WTC11 (cell line): ENCODE data around the gene MED9. TPM values are rescaled to one million over a fixed set of nuclear protein-coding genes. Genes with fewer than 3 reads are reported as not detected.

Experiments used
- ATAC-seq: fragments of 200-7000 bp; cut with Tn5 transposase; 2 replicates; pipeline ENCODE4 v1.10.0; 2021; ENCODE audit warnings: mild to moderate bottlenecking, moderate library complexity
- CTCF ChIA-PET: fragments of 300-600 bp; sonication (Branson Sonifier 250); formaldehyde crosslinking; loops from one replicate; lab custom pipeline; 2021; ENCODE audit warnings: antibody characterized with exemption; lab: Charles Lee
- POLR2A ChIA-PET: fragments of 350-600 bp; sonication (Branson Sonifier 250); formaldehyde crosslinking; loops from one replicate; lab custom pipeline; 2021; ENCODE audit warnings: antibody characterized with exemption; lab: Charles Lee
- DNase-seq: peaks from one replicate; pipeline ENCODE4 v3.0.0; 2021; ENCODE audit warnings: low spot score
- H3K27ac Mint-ChIP-seq: 2 replicates; pipeline ENCODE4 v1.8.0; 2021; ENCODE audit warnings: mixed read lengths
- H3K27me3 Mint-ChIP-seq: 2 replicates; pipeline ENCODE4 v1.8.0; 2021; ENCODE audit warnings: low read depth, mild to moderate bottlenecking, moderate library complexity, mixed read lengths
- H3K36me3 Mint-ChIP-seq: 2 replicates; pipeline ENCODE4 v1.8.0; 2021; ENCODE audit warnings: mixed read lengths
- H3K4me1 Mint-ChIP-seq: 2 replicates; pipeline ENCODE4 v1.8.0; 2022; ENCODE audit warnings: mixed read lengths
- H3K4me3 Mint-ChIP-seq: 2 replicates; pipeline ENCODE4 v1.8.0; 2021; ENCODE audit warnings: mild to moderate bottlenecking, moderate library complexity, mixed read lengths
- H3K9me3 Mint-ChIP-seq: 2 replicates; pipeline ENCODE4 v1.8.0; 2021; ENCODE audit warnings: mixed read lengths
- ATF6 ChIP-seq: sonication (generic); formaldehyde crosslinking; IDR thresholded peaks from 2 replicates; pipeline ENCODE4 v1.8.1; 2023; ENCODE audit warnings: mild to moderate bottlenecking, missing genetic modification reagents
- CREB1 ChIP-seq: sonication (generic); formaldehyde crosslinking; IDR thresholded peaks from 2 replicates; pipeline ENCODE4 v1.8.0; 2023; ENCODE audit warnings: mild to moderate bottlenecking, missing genetic modification reagents
- ETV6 ChIP-seq: sonication (generic); formaldehyde crosslinking; IDR thresholded peaks from 2 replicates; pipeline ENCODE4 v1.8.1; 2022; ENCODE audit warnings: mild to moderate bottlenecking, missing genetic modification reagents
- FOXP1 ChIP-seq: sonication (generic); formaldehyde crosslinking; IDR thresholded peaks from 2 replicates; pipeline ENCODE4 v1.8.0; 2022; ENCODE audit warnings: missing genetic modification reagents, mild to moderate bottlenecking, moderate library complexity, borderline replicate concordance
- FOXP4 ChIP-seq: sonication (generic); formaldehyde crosslinking; IDR thresholded peaks from 2 replicates; pipeline ENCODE4 v1.8.0; 2022; ENCODE audit warnings: mild to moderate bottlenecking, missing genetic modification reagents
- JUN ChIP-seq: sonication (generic); formaldehyde crosslinking; IDR thresholded peaks from 2 replicates; pipeline ENCODE4 v1.8.0; 2023; ENCODE audit warnings: mild to moderate bottlenecking, missing genetic modification reagents
- NFYB ChIP-seq: sonication (generic); formaldehyde crosslinking; conservative IDR thresholded peaks from 2 replicates; pipeline ENCODE4 v1.8.0; 2022; ENCODE audit warnings: low read depth, missing genetic modification reagents
- NR1H2 ChIP-seq: sonication (generic); formaldehyde crosslinking; IDR thresholded peaks from 2 replicates; pipeline ENCODE4 v1.9.0; 2021; ENCODE audit warnings: mild to moderate bottlenecking, moderate library complexity, missing genetic modification reagents
- PRRX2 ChIP-seq: fragments of 250-450 bp; sonication (Bioruptor Pico); IDR thresholded peaks from 2 replicates; pipeline ENCODE4 v1.8.0; 2021; ENCODE audit warnings: mild to moderate bottlenecking
- SMAD3 ChIP-seq: sonication (generic); formaldehyde crosslinking; IDR thresholded peaks from 2 replicates; pipeline ENCODE4 v1.8.0; 2022; ENCODE audit warnings: missing genetic modification reagents, mild to moderate bottlenecking, borderline replicate concordance
- TCF7 ChIP-seq: sonication (generic); formaldehyde crosslinking; IDR thresholded peaks from 2 replicates; pipeline ENCODE4 v1.8.0; 2022; ENCODE audit warnings: mild to moderate bottlenecking, low read depth, missing genetic modification reagents, moderate library complexity
- USF2 ChIP-seq: sonication (generic); formaldehyde crosslinking; IDR thresholded peaks from 2 replicates; pipeline ENCODE4 v1.8.1; 2023; ENCODE audit warnings: mild to moderate bottlenecking, missing genetic modification reagents, moderate library complexity
- ZNF219 ChIP-seq: sonication (generic); formaldehyde crosslinking; IDR thresholded peaks from 2 replicates; pipeline ENCODE4 v1.8.0; 2023; ENCODE audit warnings: missing genetic modification reagents, mild to moderate bottlenecking, borderline replicate concordance
- ZNF263 ChIP-seq: sonication (generic); formaldehyde crosslinking; IDR thresholded peaks from 2 replicates; pipeline ENCODE4 v1.8.1; 2022; ENCODE audit warnings: low read depth, mild to moderate bottlenecking, moderate library complexity, missing genetic modification reagents
- ZNF317 ChIP-seq: sonication (generic); formaldehyde crosslinking; IDR thresholded peaks from 2 replicates; pipeline ENCODE4 v1.8.1; 2023; ENCODE audit warnings: low read depth, mild to moderate bottlenecking, moderate library complexity, missing genetic modification reagents, borderline replicate concordance
- ZNF416 ChIP-seq: fragments of 250-450 bp; sonication (Bioruptor Pico); IDR thresholded peaks from 2 replicates; pipeline ENCODE4 v1.9.0; 2021; ENCODE audit warnings: mild to moderate bottlenecking, inconsistent platforms
- ZNF425 ChIP-seq: fragments of 250-450 bp; sonication (Bioruptor Pico); conservative IDR thresholded peaks from 2 replicates; pipeline ENCODE4 v1.9.0; 2021; ENCODE audit warnings: mild to moderate bottlenecking
- total RNA-seq: library from RNA; stranded (reverse); gene quantifications from 3 replicates; pipeline ENCODE4 v1.2.3, GENCODE V29; 2021
- TF ChIP-seq, protein P1 (sequence below): sonication (generic); formaldehyde crosslinking; IDR thresholded peaks from 2 replicates; pipeline ENCODE4 v1.8.1; 2022; ENCODE audit warnings: low read depth, mild to moderate bottlenecking, moderate library complexity, missing genetic modification reagents, borderline replicate concordance
- TF ChIP-seq, protein P2 (sequence below): sonication (generic); formaldehyde crosslinking; IDR thresholded peaks from 2 replicates; pipeline ENCODE4 v1.8.1; 2022; ENCODE audit warnings: mild to moderate bottlenecking, moderate library complexity, missing genetic modification reagents

The MED9 gene
- total RNA-seq, 1 experiment from 2014 or later: 21.1 TPM

GRCh38 chr17:17497065-17497844 is 20.5 kb downstream of the MED9 start (continued):
- TF ChIP-seq ZNF317: no peak
- TF ChIP-seq, protein P1, sequence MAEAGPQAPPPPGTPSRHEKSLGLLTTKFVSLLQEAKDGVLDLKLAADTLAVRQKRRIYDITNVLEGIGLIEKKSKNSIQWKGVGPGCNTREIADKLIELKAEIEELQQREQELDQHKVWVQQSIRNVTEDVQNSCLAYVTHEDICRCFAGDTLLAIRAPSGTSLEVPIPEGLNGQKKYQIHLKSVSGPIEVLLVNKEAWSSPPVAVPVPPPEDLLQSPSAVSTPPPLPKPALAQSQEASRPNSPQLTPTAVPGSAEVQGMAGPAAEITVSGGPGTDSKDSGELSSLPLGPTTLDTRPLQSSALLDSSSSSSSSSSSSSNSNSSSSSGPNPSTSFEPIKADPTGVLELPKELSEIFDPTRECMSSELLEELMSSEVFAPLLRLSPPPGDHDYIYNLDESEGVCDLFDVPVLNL (CRISPR knock-in tag): no peak
- TF ChIP-seq, all 79 proteins: peak for 0

DNA sequence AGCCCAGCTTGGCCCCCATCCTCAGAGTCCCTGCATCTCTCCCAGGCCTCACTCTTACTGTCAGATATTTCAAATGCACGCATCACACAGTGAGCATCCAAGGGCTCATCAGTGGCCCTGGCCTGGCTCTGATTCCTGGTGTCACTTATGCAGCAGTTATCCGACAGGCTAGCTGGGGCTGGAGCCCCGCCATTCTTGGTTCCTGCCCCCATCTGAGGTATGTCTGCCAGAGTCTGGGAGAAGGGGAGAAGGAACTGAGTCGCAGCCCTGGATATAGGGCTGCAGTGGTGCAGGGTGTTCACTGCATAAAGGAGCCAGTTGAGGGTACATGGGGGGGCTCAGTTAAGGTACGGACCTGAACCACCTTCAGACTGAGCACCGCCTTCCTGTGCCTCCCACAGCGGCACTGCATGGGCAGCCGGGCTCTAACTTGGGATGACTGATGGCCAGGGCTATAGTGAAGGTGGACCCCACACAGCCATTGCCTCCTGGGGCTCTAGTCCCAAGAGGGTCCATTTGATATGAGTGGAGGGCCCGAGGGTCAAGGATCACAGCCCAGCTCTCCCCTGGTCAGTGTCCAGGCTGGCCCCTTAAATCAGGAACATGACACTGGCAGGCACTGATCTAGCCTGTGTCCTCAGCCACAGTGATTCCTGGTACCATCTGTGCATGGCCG is 21.2 kb downstream of the MED9 start:
- no peak for TF ChIP-seq ZNF416 (CRISPR knock-in tag)
- TF ChIP-seq, protein P1 (CRISPR knock-in tag): no peak
- TF ChIP-seq PRRX2 (CRISPR knock-in tag): no peak
- TF ChIP-seq TCF7 (CRISPR knock-in tag): no peak
- TF ChIP-seq USF2: no peak
- TF ChIP-seq, protein P2, sequence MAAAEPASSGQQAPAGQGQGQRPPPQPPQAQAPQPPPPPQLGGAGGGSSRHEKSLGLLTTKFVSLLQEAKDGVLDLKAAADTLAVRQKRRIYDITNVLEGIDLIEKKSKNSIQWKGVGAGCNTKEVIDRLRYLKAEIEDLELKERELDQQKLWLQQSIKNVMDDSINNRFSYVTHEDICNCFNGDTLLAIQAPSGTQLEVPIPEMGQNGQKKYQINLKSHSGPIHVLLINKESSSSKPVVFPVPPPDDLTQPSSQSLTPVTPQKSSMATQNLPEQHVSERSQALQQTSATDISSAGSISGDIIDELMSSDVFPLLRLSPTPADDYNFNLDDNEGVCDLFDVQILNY: no peak
- no peak for TF ChIP-seq SMAD3 (CRISPR knock-in tag)
- no peak for TF ChIP-seq NR1H2 (CRISPR knock-in tag)
- TF ChIP-seq ZNF219 (CRISPR knock-in tag): no peak
- TF ChIP-seq, all 79 proteins: peak for 0
- H3K27me3 Mint-ChIP-seq: peaks cover 29% of the 10 kb centered on the region
- no peaks in the 10 kb centered on the region for H3K36me3 Mint-ChIP-seq
- POLR2A ChIA-PET: interaction anchor here (2.1 kb wide), 1 partner anchor 93 kb away, joined by 6 read pairs; the partner anchor contains the start of gene PEMT
- peaks cover 27% of the 10 kb centered on the region for H3K4me1 Mint-ChIP-seq
- no peak overlapping the region for H3K4me3 Mint-ChIP-seq
- H3K9me3 Mint-ChIP-seq: no peaks in the 10 kb centered on the region
- CTCF ChIA-PET: interaction anchor here (1.2 to 3.9 kb wide), 16 partner anchors 13 to 373 kb away, joined by 3 to 108 read pairs (median 10); partner anchors contain the start of gene PEMT
- DNase-seq: no peak
- ATAC-seq: no peak
- H3K27ac Mint-ChIP-seq: no peak overlapping the region

DNA sequence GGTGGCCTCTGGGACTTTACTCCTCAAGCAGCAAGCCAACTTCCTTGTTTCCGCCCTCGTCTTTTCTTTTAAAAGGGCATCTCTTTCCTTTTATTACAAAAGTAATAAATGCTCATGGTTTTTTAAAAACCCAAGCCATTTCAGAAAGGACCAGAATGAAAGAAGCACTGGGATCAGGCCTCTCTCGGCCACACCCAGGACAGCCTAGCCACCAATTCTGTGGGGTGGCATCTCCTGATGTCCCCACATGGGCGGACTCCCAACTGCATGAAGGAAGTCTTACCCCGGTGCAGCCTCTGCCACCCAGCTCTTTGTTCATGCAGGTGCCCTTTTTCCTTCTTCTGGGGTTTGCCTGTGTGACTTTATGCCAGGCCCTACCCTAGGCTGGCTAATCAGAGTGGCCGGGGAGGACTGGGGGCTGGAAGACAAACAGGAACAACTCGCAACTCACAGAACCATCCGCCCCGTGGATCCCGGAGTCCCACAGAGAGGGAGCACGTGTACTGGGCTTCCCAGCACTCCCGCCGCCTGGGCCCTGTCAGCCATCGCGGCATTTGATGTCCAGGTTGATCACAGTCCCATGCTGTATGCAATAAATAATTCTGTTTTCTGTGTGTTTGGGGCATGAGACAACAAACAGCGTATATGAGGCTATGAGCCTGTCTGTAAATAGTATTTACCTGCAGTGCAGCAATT is 22.0 kb downstream of the MED9 start:
- DNase-seq: peak; percentile 10
- H3K4me3 Mint-ChIP-seq: no peak overlapping the region
- no peaks in the 10 kb centered on the region for H3K36me3 Mint-ChIP-seq
- ATAC-seq: no peak
- no peak overlapping the region for H3K27ac Mint-ChIP-seq
- CTCF ChIA-PET: interaction anchor here (1.0 to 3.9 kb wide), 3 partner anchors 12 to 143 kb away, joined by 3 to 42 read pairs (median 3); no protein-coding TSS in a partner anchor
- H3K9me3 Mint-ChIP-seq: no peaks in the 10 kb centered on the region
- POLR2A ChIA-PET: no interaction called here
- H3K27me3 Mint-ChIP-seq: peaks cover 26% of the 10 kb centered on the region
- H3K4me1 Mint-ChIP-seq: peaks cover 19% of the 10 kb centered on the region
- TF ChIP-seq ZNF425 (no peak), ATF6 (no peak), NR1H2 (CRISPR knock-in tag) (no peak), FOXP4 (CRISPR knock-in tag) (no peak), FOXP1 (no peak), CREB1 (CRISPR knock-in tag) (no peak), ZNF263 (CRISPR knock-in tag) (no peak), NFYB (CRISPR knock-in tag) (no peak), ETV6 (no peak), JUN (CRISPR knock-in tag) (no peak)
